OCI-LY1 (cell line): Measurements from ENCODE around the gene TCN1.

Source experiments
- H2AFZ ChIP-seq: fragments of 200-600 bp; sonication (generic), shearing (Covaris generic); 2 replicates; pipeline ENCODE4 v1.6.0; 2014; ENCODE audit warnings: antibody characterized with exemption, mild to moderate bottlenecking, low read length
- H3F3A ChIP-seq: fragments of 200-600 bp; sonication (generic), shearing (Covaris generic); 2 replicates; pipeline ENCODE4 v1.6.0; 2014; ENCODE audit warnings: mild to moderate bottlenecking, antibody characterized with exemption, low read length, moderate library complexity; ENCODE audit not compliant: insufficient read depth
- H3K27ac ChIP-seq: fragments of 200-600 bp; sonication (generic); 2 replicates; pipeline ENCODE4 v1.5.1; 2014; ENCODE audit warnings: low read length, mixed run types, mild to moderate bottlenecking, low read depth; ENCODE audit not compliant: poor library complexity, severe bottlenecking
- H3K27me3 ChIP-seq: fragments of 200-600 bp; sonication (generic); 2 replicates; pipeline ENCODE4 v1.6.0; 2014; ENCODE audit warnings: antibody characterized with exemption, mild to moderate bottlenecking, low read length, moderate library complexity; ENCODE audit not compliant: insufficient read depth
- H3K36me3 ChIP-seq: fragments of 200-600 bp; sonication (generic); 2 replicates; pipeline ENCODE4 v1.6.1; 2014; ENCODE audit warnings: mild to moderate bottlenecking, antibody characterized with exemption, low read length, moderate library complexity, mixed read lengths; ENCODE audit not compliant: insufficient read depth
- H3K4me1 ChIP-seq: fragments of 200-600 bp; sonication (generic); 2 replicates; pipeline ENCODE4 v1.5.1; 2014; ENCODE audit warnings: mild to moderate bottlenecking, low read length, moderate library complexity; ENCODE audit not compliant: insufficient read depth, severe bottlenecking
- H3K4me2 ChIP-seq: fragments of 200-600 bp; sonication (generic), shearing (Covaris generic); 2 replicates; pipeline ENCODE4 v1.6.1; 2014; ENCODE audit warnings: low read length
- H3K4me3 ChIP-seq: fragments of 200-600 bp; sonication (generic); 2 replicates; pipeline ENCODE4 v1.5.1; 2014; ENCODE audit warnings: low read length, low read depth, mild to moderate bottlenecking, mixed read lengths; ENCODE audit not compliant: poor library complexity, severe bottlenecking
- H3K79me2 ChIP-seq: fragments of 200-600 bp; shearing (Covaris generic); 2 replicates; pipeline ENCODE4 v1.6.1; 2016; ENCODE audit warnings: mixed run types, low read length, mixed read lengths; ENCODE audit not compliant: insufficient read depth
- H3K9ac ChIP-seq: fragments of 200-600 bp; sonication (generic), shearing (Covaris generic); 2 replicates; pipeline ENCODE4 v1.6.1; 2014; ENCODE audit warnings: mild to moderate bottlenecking, low read length, mixed read lengths
- H3K9me2 ChIP-seq: fragments of 200-600 bp; sonication (generic), shearing (Covaris generic); 2 replicates; pipeline ENCODE4 v1.6.1; 2014; ENCODE audit warnings: low read depth, mild to moderate bottlenecking, low read length, mixed read lengths
- H3K9me3 ChIP-seq: fragments of 200-600 bp; shearing (Covaris generic); 2 replicates; pipeline ENCODE4 v1.6.1; 2014; ENCODE audit warnings: low read length, mixed read lengths
- H4K20me1 ChIP-seq: fragments of 200-600 bp; sonication (generic), shearing (Covaris generic); 2 replicates; pipeline ENCODE4 v1.6.0; 2016; ENCODE audit warnings: mild to moderate bottlenecking, low read length; ENCODE audit not compliant: insufficient read depth
- CTCF ChIP-seq: fragments of 200-600 bp; sonication (generic), shearing (Covaris generic); IDR thresholded peaks from 2 replicates; pipeline ENCODE4 v1.5.1; 2017; ENCODE audit warnings: mild to moderate bottlenecking, antibody characterized with exemption, low read length, moderate library complexity, mixed read lengths
- EZH2 ChIP-seq: fragments of 200-600 bp; sonication (generic), shearing (Covaris generic); IDR thresholded peaks from 2 replicates; pipeline ENCODE4 v1.8.0; 2017; ENCODE audit warnings: borderline replicate concordance, mixed run types, mild to moderate bottlenecking, antibody characterized with exemption, low read length, moderate library complexity, mixed read lengths

Gene TCN1

GRCh38 chr11:59839615-59840014 lies 26.7 kb downstream of the TCN1 start:
- Histone ChIP-seq H3K9ac (no peak overlapping the region), H3K9me2 (no peaks in the 10 kb centered on the region), H3F3A (no peaks in the 10 kb centered on the region), H3K36me3 (no peaks in the 10 kb centered on the region), H2AFZ (no peak overlapping the region), H3K4me1 (no peaks in the 10 kb centered on the region), H3K9me3 (no peaks in the 10 kb centered on the region), H3K4me2 (no peak overlapping the region), H4K20me1 (no peaks in the 10 kb centered on the region), H3K27ac (no peak overlapping the region), H3K4me3 (no peak overlapping the region), H3K79me2 (no peaks in the 10 kb centered on the region), H3K27me3 (no peaks in the 10 kb centered on the region)
- TF ChIP-seq CTCF (no peak), EZH2 (no peak)

- Histone ChIP-seq H3K9me3 (no peaks in the 10 kb centered on the region), H3K9me2 (no peaks in the 10 kb centered on the region), H3K4me2 (no peak overlapping the region), H3K4me1 (no peaks in the 10 kb centered on the region), H3K4me3 (no peak overlapping the region), H3K27ac (no peak overlapping the region), H3F3A (no peaks in the 10 kb centered on the region), H3K9ac (no peak overlapping the region), H3K79me2 (no peaks in the 10 kb centered on the region), H3K36me3 (no peaks in the 10 kb centered on the region), H4K20me1 (no peaks in the 10 kb centered on the region), H2AFZ (no peak overlapping the region), H3K27me3 (no peaks in the 10 kb centered on the region)
- TF ChIP-seq CTCF (no peak), EZH2 (no peak)
Measured at GRCh38 chr11:59833602-59834001, 32.7 kb downstream of the TCN1 start.

- H3K27me3 ChIP-seq: no peaks in the 10 kb centered on the region
- no peaks in the 10 kb centered on the region for H3K9me3 ChIP-seq
- no peaks in the 10 kb centered on the region for H3K79me2 ChIP-seq
- H3F3A ChIP-seq: no peaks in the 10 kb centered on the region
- no peak overlapping the region for H2AFZ ChIP-seq
- TF ChIP-seq EZH2: no peak
- no peak for TF ChIP-seq CTCF
- H3K36me3 ChIP-seq: no peaks in the 10 kb centered on the region
- no peak overlapping the region for H3K9ac ChIP-seq
- no peak overlapping the region for H3K4me2 ChIP-seq
- no peak overlapping the region for H3K4me3 ChIP-seq
- H3K27ac ChIP-seq: no peak overlapping the region
- H3K4me1 ChIP-seq: no peaks in the 10 kb centered on the region
- H4K20me1 ChIP-seq: no peaks in the 10 kb centered on the region
- H3K9me2 ChIP-seq: no peaks in the 10 kb centered on the region
Measured at GRCh38 chr11:59829358-59829757, 36.9 kb downstream of the TCN1 start.
